CD4-positive, CD25-positive, alpha-beta regulatory T cell (primary cell): ENCODE measurements around the gene PHIP. TPM values are rescaled to one million over a fixed set of nuclear protein-coding genes. Genes with fewer than 3 reads are reported as not detected.

Source experiments
- ATAC-seq, 2 donors: fragments of 150-1000 bp; cut with Tn5 transposase; one replicate each; pipeline ENCODE4 v1.10.0; 2021; ENCODE audit warnings: low read depth in 2 of 2, moderate number of reproducible peaks in 2 of 2, moderate library complexity in 1 of 2
- DNase-seq, 3 donors: peaks; one replicate each; pipeline versions ENCODE4 v3.0.0 to v3.0.0-alpha.2; 2012 to 2022; ENCODE audit warnings: mixed read lengths in 1 of 3
- H3K27ac ChIP-seq: one replicate; pipeline ENCODE4 v1.7.0; 2013; ENCODE audit warnings: mild to moderate bottlenecking, low read length; ENCODE audit not compliant: insufficient read depth, poor library complexity, severe bottlenecking
- H3K27me3 ChIP-seq: one replicate; pipeline ENCODE4 v1.7.0; 2013; ENCODE audit warnings: low read length; ENCODE audit not compliant: control insufficient read depth, insufficient read depth
- H3K36me3 ChIP-seq: one replicate; pipeline ENCODE4 v1.7.0; 2013; ENCODE audit warnings: mild to moderate bottlenecking, low read length, moderate library complexity; ENCODE audit not compliant: control insufficient read depth, insufficient read depth
- H3K4me1 ChIP-seq: 2 replicates; pipeline ENCODE4 v1.7.0; 2013; ENCODE audit warnings: mild to moderate bottlenecking, low read length; ENCODE audit not compliant: insufficient read depth, control insufficient read depth, poor library complexity, severe bottlenecking
- H3K4me3 ChIP-seq: one replicate; pipeline ENCODE4 v1.7.0; 2013; ENCODE audit warnings: low read depth, mild to moderate bottlenecking, low read length, moderate library complexity
- H3K9me3 ChIP-seq, 2 experiments: 1 replicate in 1 of 2; 2 replicates in 1 of 2; pipeline ENCODE4 v1.7.0; 2013; ENCODE audit warnings: low read length in 2 of 2, mild to moderate bottlenecking in 1 of 2, moderate library complexity in 1 of 2; ENCODE audit not compliant: control insufficient read depth in 2 of 2
- H3K27ac Mint-ChIP-seq, 3 donors: one replicate each; pipeline ENCODE4 v1.8.0; 2020 to 2022; ENCODE audit warnings: mild to moderate bottlenecking in 3 of 3, mixed read lengths in 3 of 3, moderate library complexity in 2 of 3
- H3K27me3 Mint-ChIP-seq: one replicate; pipeline ENCODE4 v1.8.0; 2022; ENCODE audit warnings: mild to moderate bottlenecking, mixed read lengths
- H3K36me3 Mint-ChIP-seq: one replicate; pipeline ENCODE4 v1.8.0; 2020; ENCODE audit warnings: mixed read lengths
- H3K4me1 Mint-ChIP-seq, 4 donors: one replicate each; pipeline ENCODE4 v1.8.0; 2020 to 2022; ENCODE audit warnings: mixed read lengths in 4 of 4, mild to moderate bottlenecking in 1 of 4
- H3K4me3 Mint-ChIP-seq, 4 donors: one replicate each; pipeline ENCODE4 v1.8.0; 2020 to 2022; ENCODE audit warnings: mild to moderate bottlenecking in 4 of 4, mixed read lengths in 4 of 4, moderate library complexity in 3 of 4
- H3K9me3 Mint-ChIP-seq, 7 donors: one replicate each; pipeline ENCODE4 v1.8.0; 2020 to 2022; ENCODE audit warnings: mixed read lengths in 7 of 7, mild to moderate bottlenecking in 3 of 7, moderate library complexity in 2 of 7
- polyA plus RNA-seq, 4 donors: library from polyadenylated mRNA; unstranded; fragments of 300-500 nt; fragmentation: Illumina TruSeq; gene quantifications; one replicate each; pipeline ENCODE4 v1.2.3, GENCODE V29; 2021
- total RNA-seq: library from RNA; stranded (reverse); gene quantifications from one replicate; pipeline ENCODE4 v1.2.3, GENCODE V29; 2022

Gene PHIP
- total and polyA plus RNA-seq, 5 donors from 2014 or later = 12.0 to 57.0 (median 13.7) TPM

- Histone ChIP-seq H3K27ac (no peak overlapping the region), H3K9me3 (no peaks in the 10 kb centered on the region), H3K4me1 (peaks cover 22% of the 10 kb centered on the region), H3K4me3 (no peak overlapping the region), H3K36me3 (peaks cover 12% of the 10 kb centered on the region), H3K27me3 (no peaks in the 10 kb centered on the region)
- H3K9me3 Mint-ChIP-seq = no peaks in the 10 kb centered on the region
- peaks cover 18 to 35% (median 25%) of the 10 kb centered on the region in 4 donors for H3K4me1 Mint-ChIP-seq
- DNase-seq = no peak
- peak overlapping the region in 1 of 3 donors; percentile 52 for H3K27ac Mint-ChIP-seq
- ATAC-seq = no peak
- H3K4me3 Mint-ChIP-seq = peak overlapping the region in 1 of 4 donors; percentile 11
- peaks cover 3% of the 10 kb centered on the region for H3K36me3 Mint-ChIP-seq
- no peaks in the 10 kb centered on the region for H3K27me3 Mint-ChIP-seq
Measured at GRCh38 chr6:79066828-79067227, 11.2 kb downstream of the PHIP start.

- no peaks in the 10 kb centered on the region for H3K9me3 ChIP-seq
- peaks cover 24% of the 10 kb centered on the region for H3K4me1 ChIP-seq
- no peak overlapping the region for H3K4me3 Mint-ChIP-seq
- H3K9me3 Mint-ChIP-seq = no peaks in the 10 kb centered on the region
- H3K4me3 ChIP-seq = no peak overlapping the region
- peaks cover 12% of the 10 kb centered on the region for H3K36me3 ChIP-seq
- peaks cover 3% of the 10 kb centered on the region for H3K36me3 Mint-ChIP-seq
- DNase-seq (no peak), ATAC-seq (no peak)
- peaks cover 18 to 33% (median 24%) of the 10 kb centered on the region in 4 donors for H3K4me1 Mint-ChIP-seq
- H3K27ac Mint-ChIP-seq = no peak overlapping the region
- no peaks in the 10 kb centered on the region for H3K27me3 ChIP-seq
- H3K27ac ChIP-seq = no peak overlapping the region
- no peaks in the 10 kb centered on the region for H3K27me3 Mint-ChIP-seq
Measured at GRCh38 chr6:79066330-79066729, 11.7 kb downstream of the PHIP start.

GRCh38 chr6:79065232-79065631 is 12.8 kb downstream of the PHIP start:
- Histone ChIP-seq H3K27ac (no peak overlapping the region), H3K36me3 (peaks cover 13% of the 10 kb centered on the region), H3K9me3 (no peaks in the 10 kb centered on the region), H3K27me3 (no peaks in the 10 kb centered on the region), H3K4me1 (peaks cover 15% of the 10 kb centered on the region), H3K4me3 (no peak overlapping the region)
- H3K4me1 Mint-ChIP-seq = peaks cover 13 to 27% (median 21%) of the 10 kb centered on the region in 4 donors
- no peak for ATAC-seq
- no peak overlapping the region for H3K27ac Mint-ChIP-seq
- DNase-seq = no peak
- no peaks in the 10 kb centered on the region for H3K9me3 Mint-ChIP-seq
- H3K36me3 Mint-ChIP-seq = peaks cover 6% of the 10 kb centered on the region
- H3K27me3 Mint-ChIP-seq = no peaks in the 10 kb centered on the region
- no peak overlapping the region for H3K4me3 Mint-ChIP-seq

GRCh38 chr6:79064635-79065034 is 13.4 kb downstream of the PHIP start:
- H3K27me3 Mint-ChIP-seq = no peaks in the 10 kb centered on the region
- Histone ChIP-seq H3K4me1 (peaks cover 14% of the 10 kb centered on the region), H3K27ac (no peak overlapping the region), H3K4me3 (no peak overlapping the region), H3K27me3 (no peaks in the 10 kb centered on the region), H3K9me3 (no peaks in the 10 kb centered on the region), H3K36me3 (peaks cover 19% of the 10 kb centered on the region)
- H3K36me3 Mint-ChIP-seq = peaks cover 7% of the 10 kb centered on the region
- ATAC-seq = no peak
- H3K4me3 Mint-ChIP-seq = no peak overlapping the region
- H3K27ac Mint-ChIP-seq = no peak overlapping the region
- H3K4me1 Mint-ChIP-seq = peaks cover 13 to 25% (median 20%) of the 10 kb centered on the region in 4 donors
- DNase-seq = no peak
- no peaks in the 10 kb centered on the region for H3K9me3 Mint-ChIP-seq

- no peaks in the 10 kb centered on the region for H3K27me3 ChIP-seq
- DNase-seq (no peak), ATAC-seq (no peak)
- Mint-ChIP-seq H3K4me1 (peaks cover 15 to 29% (median 19%) of the 10 kb centered on the region in 4 donors), H3K4me3 (no peak overlapping the region), H3K27me3 (no peaks in the 10 kb centered on the region), H3K27ac (no peak overlapping the region), H3K36me3 (peaks cover 11% of the 10 kb centered on the region), H3K9me3 (no peaks in the 10 kb centered on the region)
- no peaks in the 10 kb centered on the region for H3K9me3 ChIP-seq
- peaks cover 14% of the 10 kb centered on the region for H3K4me1 ChIP-seq
- H3K36me3 ChIP-seq = peaks cover 35% of the 10 kb centered on the region
- no peak overlapping the region for H3K27ac ChIP-seq
- no peak overlapping the region for H3K4me3 ChIP-seq
Measured at GRCh38 chr6:79062708-79063107, 15.3 kb downstream of the PHIP start.

GRCh38 chr6:79057746-79058145 is 20.3 kb downstream of the PHIP start:
- Histone ChIP-seq H3K36me3 (peaks cover 66% of the 10 kb centered on the region), H3K27me3 (no peaks in the 10 kb centered on the region), H3K4me3 (no peak overlapping the region), H3K4me1 (peaks cover 8% of the 10 kb centered on the region), H3K27ac (no peak overlapping the region), H3K9me3 (peaks cover 0 to under 1% of the 10 kb centered on the region in 2 experiments)
- peaks cover 23 to 29% (median 25%) of the 10 kb centered on the region in 4 donors for H3K4me1 Mint-ChIP-seq
- no peaks in the 10 kb centered on the region for H3K27me3 Mint-ChIP-seq
- ATAC-seq (no peak), DNase-seq (no peak)
- no peak overlapping the region for H3K4me3 Mint-ChIP-seq
- H3K36me3 Mint-ChIP-seq = peaks cover 29% of the 10 kb centered on the region
- H3K27ac Mint-ChIP-seq = no peak overlapping the region
- H3K9me3 Mint-ChIP-seq = peaks cover 0 to 1% (median 0%) of the 10 kb centered on the region in 7 donors

GRCh38 chr6:79056226-79056625 is 21.8 kb downstream of the PHIP start:
- no peaks in the 10 kb centered on the region for H3K27me3 Mint-ChIP-seq
- H3K4me3 Mint-ChIP-seq = no peak overlapping the region

GRCh38 chr6:79048611-79049010 is 29.4 kb downstream of the PHIP start:
- H3K27ac ChIP-seq = no peak overlapping the region
- Mint-ChIP-seq H3K36me3 (peaks cover 35% of the 10 kb centered on the region), H3K27ac (peak overlapping the region in 1 of 3 donors; percentile 51), H3K9me3 (peaks cover 0 to 5% (median 2%) of the 10 kb centered on the region in 7 donors), H3K4me3 (no peak overlapping the region), H3K27me3 (no peaks in the 10 kb centered on the region), H3K4me1 (peaks cover 39 to 55% (median 46%) of the 10 kb centered on the region in 4 donors)
- H3K4me3 ChIP-seq = no peak overlapping the region
- ATAC-seq (no peak), DNase-seq (peak in 1 of 3 donors; percentile 30)
- peaks cover 19% of the 10 kb centered on the region for H3K4me1 ChIP-seq
- H3K36me3 ChIP-seq = peaks cover 28% of the 10 kb centered on the region
- peaks cover 0 to 4% of the 10 kb centered on the region in 2 experiments for H3K9me3 ChIP-seq
- H3K27me3 ChIP-seq = no peaks in the 10 kb centered on the region

More at GRCh38 chr6:79056226-79056625, 21.8 kb downstream of the PHIP start:
- no peak for ATAC-seq
- Histone ChIP-seq H3K27me3 (no peaks in the 10 kb centered on the region), H3K4me1 (no peaks in the 10 kb centered on the region), H3K9me3 (peaks cover 0 to 4% of the 10 kb centered on the region in 2 experiments), H3K36me3 (peaks cover 77% of the 10 kb centered on the region), H3K4me3 (no peak overlapping the region), H3K27ac (no peak overlapping the region)
- Mint-ChIP-seq H3K9me3 (peaks cover 0 to 5% (median 2%) of the 10 kb centered on the region in 7 donors), H3K27ac (peak overlapping the region; percentile 12 to 62 (median 21)), H3K36me3 (peaks cover 40% of the 10 kb centered on the region), H3K4me1 (peaks cover 29 to 33% (median 31%) of the 10 kb centered on the region in 4 donors)
- DNase-seq = no peak
